ENCODE results near the gene KCNJ9.
A peak's percentile ranks its signal among the peaks of the same experiment; 100 is the strongest.

KCNJ9 gene

GRCh38 chr1:160094291-160094625 lies 12.9 kb downstream of the KCNJ9 start:
- Histone ChIP-seq H3K4me1 (ENCODE audit: low read depth, poor library complexity, severe bottlenecking) (peaks cover 19% of the 10 kb centered on the region), H4K20me1 (ENCODE audit: insufficient read depth) (no peaks in the 10 kb centered on the region), H3K36me3 (ENCODE audit: insufficient read depth) (no peaks in the 10 kb centered on the region), H3K9ac (no peak overlapping the region), H3K79me2 (ENCODE audit: insufficient read depth, low read depth) (peaks cover 17% of the 10 kb centered on the region; the same call in 1 of the 2 replicates), H3K27ac (no peak overlapping the region), H3K27me3 (ENCODE audit: insufficient read depth, low read depth) (no peaks in the 10 kb centered on the region), H3K4me3 (IDR thresholded peaks at IDR 0.05; ENCODE audit: insufficient read depth, low read depth, low read length) (no peak overlapping the region), H2AFZ (ENCODE audit: low read depth) (no peak overlapping the region), H3K4me2 (no peak overlapping the region)
- TF ChIP-seq CTCF (conservative IDR thresholded peaks at IDR 0.05; ENCODE audit: low read depth, low read length) = no peak

- Histone ChIP-seq H3K27me3 (ENCODE audit: insufficient read depth, low read depth) (no peaks in the 10 kb centered on the region), H3K4me1 (ENCODE audit: low read depth, poor library complexity, severe bottlenecking) (peaks cover 24% of the 10 kb centered on the region), H3K4me3 (IDR thresholded peaks at IDR 0.05; ENCODE audit: insufficient read depth, low read depth, low read length) (no peak overlapping the region), H3K9ac (no peak overlapping the region), H4K20me1 (ENCODE audit: insufficient read depth) (no peaks in the 10 kb centered on the region), H3K79me2 (ENCODE audit: insufficient read depth, low read depth) (peaks cover 17% of the 10 kb centered on the region; the same call in 1 of the 2 replicates), H3K36me3 (ENCODE audit: insufficient read depth) (no peaks in the 10 kb centered on the region), H3K27ac (no peak overlapping the region), H2AFZ (ENCODE audit: low read depth) (no peak overlapping the region), H3K4me2 (no peak overlapping the region)
- no peak for TF ChIP-seq CTCF (conservative IDR thresholded peaks at IDR 0.05; ENCODE audit: low read depth, low read length)
These were observed 13.5 kb downstream of the KCNJ9 start for GRCh38 chr1:160094806-160095205.

DNA sequence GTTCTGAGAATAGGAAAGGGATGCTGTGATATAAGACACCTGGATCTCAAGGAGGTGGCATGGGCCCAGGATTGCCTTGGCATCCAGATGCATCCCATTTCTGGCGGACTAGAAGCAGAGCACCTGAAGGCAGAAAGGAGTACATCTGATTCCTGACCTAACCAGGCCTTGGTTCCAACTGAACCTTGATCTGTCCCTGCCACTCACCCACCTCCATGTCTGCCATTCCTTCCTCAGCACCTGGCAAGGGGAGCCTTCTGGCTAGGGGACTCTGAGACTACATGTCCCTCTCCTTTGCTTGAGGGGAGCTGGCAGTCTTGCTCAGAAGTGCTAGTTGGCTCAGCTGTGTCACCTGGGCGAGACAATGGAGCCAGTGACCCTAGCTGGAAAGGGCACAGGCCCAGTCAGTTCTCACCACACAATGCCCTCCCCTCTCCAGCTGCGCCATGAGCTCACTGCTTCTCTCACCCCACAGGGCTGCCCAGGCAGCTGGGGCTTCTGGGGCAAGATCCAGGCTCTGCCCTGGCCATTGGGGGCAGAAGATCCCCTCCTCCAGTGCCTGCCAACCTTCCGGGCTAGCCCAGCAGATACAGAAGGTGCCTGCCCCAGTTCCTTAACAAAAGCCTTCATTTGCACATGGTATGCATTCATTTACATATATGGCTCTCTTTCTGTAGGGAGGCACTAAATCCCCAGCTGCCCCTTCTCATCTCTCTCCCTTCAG lies 14.2 kb downstream of the KCNJ9 start:
- no peak for TF ChIP-seq CTCF (conservative IDR thresholded peaks at IDR 0.05; ENCODE audit: low read depth, low read length)
- H3K4me1 ChIP-seq (ENCODE audit: low read depth, poor library complexity, severe bottlenecking) = peaks cover 30% of the 10 kb centered on the region
- H3K79me2 ChIP-seq (ENCODE audit: insufficient read depth, low read depth) = peaks cover 17% of the 10 kb centered on the region; the same call in 1 of the 2 replicates
- no peaks in the 10 kb centered on the region for H4K20me1 ChIP-seq (ENCODE audit: insufficient read depth)
- H3K36me3 ChIP-seq (ENCODE audit: insufficient read depth) = no peaks in the 10 kb centered on the region
- no peak overlapping the region for H3K9ac ChIP-seq
- no peaks in the 10 kb centered on the region for H3K27me3 ChIP-seq (ENCODE audit: insufficient read depth, low read depth)
- no peak overlapping the region for H3K27ac ChIP-seq
- H3K4me3 ChIP-seq (IDR thresholded peaks at IDR 0.05; ENCODE audit: insufficient read depth, low read depth, low read length) = no peak overlapping the region
- H3K4me2 ChIP-seq = no peak overlapping the region; the same call in 1 of the 2 replicates
- H2AFZ ChIP-seq (ENCODE audit: low read depth) = no peak overlapping the region

DNA sequence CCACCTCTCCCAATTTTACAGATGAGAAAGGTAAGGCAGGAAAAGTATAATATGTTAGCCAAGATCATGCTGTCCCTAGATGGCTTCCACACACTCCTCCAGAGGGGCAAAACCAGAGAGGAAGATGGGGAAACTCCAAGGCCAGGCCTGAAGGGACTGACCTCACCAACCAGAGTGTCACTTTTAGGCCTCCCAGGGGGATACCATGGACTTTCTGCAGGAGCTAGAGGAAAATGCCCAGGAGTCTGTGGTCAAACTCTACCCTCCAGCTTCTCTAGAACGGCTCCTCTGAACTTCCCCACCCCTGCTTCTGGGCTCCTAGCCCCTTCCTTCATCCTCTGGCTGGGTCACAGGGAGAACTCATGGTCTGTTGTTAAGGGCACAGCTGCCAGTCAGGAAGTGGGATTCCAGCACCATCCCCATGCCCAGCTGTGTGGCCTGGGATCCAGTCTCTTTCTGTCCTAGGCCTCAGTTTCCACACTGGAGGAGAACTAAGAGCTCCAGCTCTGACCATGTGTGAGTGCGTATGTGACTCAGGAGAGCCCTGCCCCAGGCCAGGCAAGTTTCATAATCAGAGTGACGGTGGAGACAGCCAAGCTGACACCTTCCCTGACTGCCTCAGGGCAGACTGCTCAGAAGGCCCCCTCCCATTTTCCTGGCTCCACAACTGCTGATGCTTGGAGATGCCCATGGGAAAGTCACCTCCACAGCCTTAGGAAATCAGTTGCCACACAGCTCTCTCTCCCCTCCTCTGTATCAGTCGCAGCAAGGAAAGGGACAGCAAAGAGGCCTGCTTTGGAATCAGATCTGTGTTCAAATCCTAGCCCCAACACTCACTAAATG lies 15.2 kb downstream of the KCNJ9 start:
- peak overlapping the region; percentile 81; the same call in 1 of the 2 replicates for H3K4me2 ChIP-seq
- H3K79me2 ChIP-seq (ENCODE audit: insufficient read depth, low read depth) = peaks cover 17% of the 10 kb centered on the region; the same call in 1 of the 2 replicates
- no peak for TF ChIP-seq CTCF (conservative IDR thresholded peaks at IDR 0.05; ENCODE audit: low read depth, low read length)
- peaks cover 39% of the 10 kb centered on the region for H3K4me1 ChIP-seq (ENCODE audit: low read depth, poor library complexity, severe bottlenecking)
- no peak overlapping the region for H3K27ac ChIP-seq
- H2AFZ ChIP-seq (ENCODE audit: low read depth) = no peak overlapping the region
- no peak overlapping the region for H3K4me3 ChIP-seq (IDR thresholded peaks at IDR 0.05; ENCODE audit: insufficient read depth, low read depth, low read length)
- no peaks in the 10 kb centered on the region for H3K36me3 ChIP-seq (ENCODE audit: insufficient read depth)
- no peaks in the 10 kb centered on the region for H4K20me1 ChIP-seq (ENCODE audit: insufficient read depth)
- no peaks in the 10 kb centered on the region for H3K27me3 ChIP-seq (ENCODE audit: insufficient read depth, low read depth)
- H3K9ac ChIP-seq = no peak overlapping the region

Data from KMS-11 (cell line).